Epithelial cell of esophagus (primary cell): Measurements from ENCODE around the gene EZH2.

ENCODE experiments used
- DNase-seq: peaks from one replicate; pipeline ENCODE4 v3.0.0; 2010; ENCODE audit warnings: low read depth
- H3K4me3 ChIP-seq: 2 replicates; pipeline ENCODE4 v1.5.1; 2011; ENCODE audit warnings: mild to moderate bottlenecking, low read length, control low read depth
- TF ChIP-seq, protein P1 (sequence below): IDR thresholded peaks from 2 replicates; pipeline ENCODE4 v1.5.1; 2011; ENCODE audit warnings: low read depth, mild to moderate bottlenecking, low read length, control low read depth, inconsistent platforms; ENCODE audit not compliant: insufficient read depth; ENCODE audit errors: missing control alignments

Gene EZH2

DNA sequence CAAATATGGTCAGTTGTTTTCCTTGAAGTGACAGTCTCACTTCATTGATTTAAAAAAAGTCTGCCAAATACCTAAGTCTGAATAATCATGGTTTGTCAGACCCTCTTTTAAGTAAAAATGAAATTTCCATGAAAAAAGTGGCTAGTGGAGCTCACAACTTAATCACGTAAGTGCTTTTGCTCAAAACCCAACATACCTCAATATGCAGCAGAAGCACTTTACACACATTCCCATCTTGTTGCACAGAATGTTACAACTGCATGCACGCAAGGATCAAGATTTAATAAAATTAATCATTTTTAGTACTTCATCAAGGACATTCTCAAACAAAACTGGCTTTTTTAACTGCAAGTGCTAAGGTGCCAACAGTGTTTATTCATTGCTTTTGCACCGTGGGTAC lies 21.6 kb downstream of the EZH2 start:
- TF ChIP-seq, protein P1, sequence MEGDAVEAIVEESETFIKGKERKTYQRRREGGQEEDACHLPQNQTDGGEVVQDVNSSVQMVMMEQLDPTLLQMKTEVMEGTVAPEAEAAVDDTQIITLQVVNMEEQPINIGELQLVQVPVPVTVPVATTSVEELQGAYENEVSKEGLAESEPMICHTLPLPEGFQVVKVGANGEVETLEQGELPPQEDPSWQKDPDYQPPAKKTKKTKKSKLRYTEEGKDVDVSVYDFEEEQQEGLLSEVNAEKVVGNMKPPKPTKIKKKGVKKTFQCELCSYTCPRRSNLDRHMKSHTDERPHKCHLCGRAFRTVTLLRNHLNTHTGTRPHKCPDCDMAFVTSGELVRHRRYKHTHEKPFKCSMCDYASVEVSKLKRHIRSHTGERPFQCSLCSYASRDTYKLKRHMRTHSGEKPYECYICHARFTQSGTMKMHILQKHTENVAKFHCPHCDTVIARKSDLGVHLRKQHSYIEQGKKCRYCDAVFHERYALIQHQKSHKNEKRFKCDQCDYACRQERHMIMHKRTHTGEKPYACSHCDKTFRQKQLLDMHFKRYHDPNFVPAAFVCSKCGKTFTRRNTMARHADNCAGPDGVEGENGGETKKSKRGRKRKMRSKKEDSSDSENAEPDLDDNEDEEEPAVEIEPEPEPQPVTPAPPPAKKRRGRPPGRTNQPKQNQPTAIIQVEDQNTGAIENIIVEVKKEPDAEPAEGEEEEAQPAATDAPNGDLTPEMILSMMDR = no peak
- DNase-seq = no peak
- no peak overlapping the region for H3K4me3 ChIP-seq

DNA sequence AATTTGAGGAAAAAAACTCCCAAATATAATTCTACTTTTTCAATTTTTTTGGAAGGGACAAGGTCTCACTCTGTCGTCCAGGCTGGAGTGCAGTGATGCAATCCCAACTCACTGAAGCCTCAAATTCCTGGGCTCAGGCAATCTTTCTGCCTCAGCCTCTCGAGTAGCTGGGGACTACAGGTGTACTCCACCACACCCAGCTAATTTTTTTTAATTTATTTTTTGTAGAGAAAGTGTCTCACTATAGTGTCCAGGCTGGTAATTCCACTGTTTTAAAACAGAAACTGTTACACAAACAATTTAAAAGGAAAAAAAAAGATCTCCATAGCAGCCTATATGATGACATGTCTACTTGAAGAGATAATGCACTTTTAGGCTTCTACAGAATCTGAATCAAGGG lies 25.6 kb downstream of the EZH2 start:
- no peak overlapping the region for H3K4me3 ChIP-seq
- no peak for DNase-seq
- TF ChIP-seq, protein P1 = no peak

DNA sequence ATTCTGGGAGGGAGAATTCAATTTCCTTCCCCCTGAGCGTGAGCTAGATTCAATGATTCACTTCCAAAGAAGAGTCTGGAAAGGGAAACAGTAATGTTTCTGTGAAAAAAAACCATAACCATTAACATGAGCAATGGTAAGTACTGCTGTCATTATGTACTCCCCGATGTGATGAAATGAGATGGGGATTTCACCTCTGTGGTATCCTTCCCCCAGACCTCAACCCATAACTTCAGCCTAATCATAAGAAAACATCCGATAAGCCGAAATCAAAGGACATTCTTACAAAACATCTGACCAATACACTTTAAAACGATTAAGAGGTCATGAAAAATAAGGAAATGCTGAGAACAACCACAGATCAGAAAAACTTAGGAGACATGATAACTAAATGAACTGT lies 27.2 kb downstream of the EZH2 start:
- H3K4me3 ChIP-seq = no peak overlapping the region
- TF ChIP-seq, protein P1 = no peak
- no peak for DNase-seq

DNA sequence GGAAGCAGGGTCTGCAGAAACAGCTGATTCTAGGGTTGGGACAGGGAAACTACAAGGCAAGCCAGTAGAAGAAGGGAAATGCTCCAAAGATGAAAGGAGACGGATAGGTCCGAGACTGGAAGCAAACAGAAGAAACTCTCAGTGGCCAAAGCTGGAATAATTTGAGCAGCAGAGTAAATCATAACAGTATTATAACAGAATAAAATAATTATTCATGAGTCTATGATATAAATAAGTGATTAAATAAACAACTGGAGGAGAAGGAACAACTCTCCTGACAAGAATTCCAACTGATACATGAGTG lies 27.6 kb downstream of the EZH2 start:
- no peak for DNase-seq
- no peak overlapping the region for H3K4me3 ChIP-seq
- TF ChIP-seq, protein P1 = no peak

DNA sequence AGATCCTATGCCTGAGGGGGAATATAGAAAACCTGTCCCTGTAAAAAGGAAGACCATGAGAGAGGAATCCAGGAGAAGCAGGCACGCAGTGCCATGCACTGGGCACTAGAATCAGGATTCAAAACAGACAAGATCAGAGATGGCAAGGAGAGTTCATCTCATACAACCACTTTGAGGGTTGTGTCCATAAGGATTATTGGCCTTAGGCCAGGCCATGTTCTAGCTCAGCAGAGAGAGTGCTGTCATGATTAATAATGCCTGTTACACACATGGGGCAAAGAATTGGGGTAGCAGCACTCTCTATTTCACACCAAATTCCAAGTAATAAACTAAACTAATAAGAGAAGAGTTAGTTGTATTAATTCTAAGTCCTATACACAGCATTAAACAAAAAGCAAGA lies 29.1 kb downstream of the EZH2 start:
- TF ChIP-seq, protein P1 = no peak
- no peak overlapping the region for H3K4me3 ChIP-seq
- no peak for DNase-seq

DNA sequence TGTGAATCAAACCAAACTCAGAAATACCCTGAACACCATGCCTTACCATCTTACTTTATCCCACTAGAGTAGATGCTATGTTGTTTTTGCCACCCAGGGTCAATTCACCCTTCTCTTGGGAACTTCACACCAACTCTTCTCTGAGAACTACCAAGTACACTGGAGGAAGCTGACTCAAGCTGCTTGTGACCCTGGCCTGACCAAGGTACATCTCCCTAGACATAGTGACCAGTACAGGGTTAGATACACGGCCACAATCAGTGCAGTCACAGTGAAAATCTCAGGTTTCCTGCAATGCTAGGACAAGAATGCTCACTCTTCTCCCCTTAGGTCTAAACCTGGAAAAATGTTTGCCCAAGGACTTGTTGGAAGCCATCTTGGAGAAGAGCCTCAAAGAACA lies 31.8 kb downstream of the EZH2 start:
- TF ChIP-seq, protein P1 = no peak
- DNase-seq = no peak
- H3K4me3 ChIP-seq = no peak overlapping the region

DNA sequence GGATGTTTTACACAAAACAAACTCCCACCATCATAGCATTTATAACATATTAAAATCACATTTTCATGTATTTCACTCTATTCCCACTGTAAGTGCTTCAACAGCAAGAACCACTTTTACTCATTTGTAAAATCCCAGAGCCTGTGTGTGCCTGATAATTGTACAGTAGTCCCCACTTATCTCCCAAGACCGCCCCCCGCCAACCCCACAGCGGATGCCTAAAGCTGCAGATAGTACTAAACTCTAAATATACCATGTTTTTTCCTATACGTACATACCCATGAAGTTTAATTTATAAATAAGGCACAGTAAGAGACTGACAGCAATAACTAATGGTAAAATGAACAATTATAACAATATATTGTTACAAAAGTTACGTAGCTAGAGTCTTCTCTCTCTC lies 33.5 kb downstream of the EZH2 start:
- DNase-seq = no peak
- H3K4me3 ChIP-seq = no peak overlapping the region
- TF ChIP-seq, protein P1 = no peak
